Gastroesophageal sphincter (tissue), 4 donors: ENCODE data around the gene COX7B2. TPM values are rescaled to one million over a fixed set of nuclear protein-coding genes. Genes with fewer than 3 reads are reported as not detected.

Experiments
- ATAC-seq: fragments of 150-250 bp; one replicate; pipeline ENCODE4 v1.9.1; 2016; ENCODE audit warnings: mild to moderate bottlenecking, moderate library complexity
- H3K27ac ChIP-seq, 4 donors: fragments of 200-600 bp; sonication (generic) in 3 of 4; 1 replicate in 3 of 4; 2 replicates in 1 of 4; pipeline ENCODE4 v1.5.1; 2016 to 2019
- H3K27me3 ChIP-seq: fragments of 200-600 bp; sonication (generic); one replicate; pipeline ENCODE4 v1.5.1; 2019
- H3K36me3 ChIP-seq, 2 donors: fragments of 200-600 bp; sonication (generic); one replicate each; pipeline ENCODE4 v1.5.1; 2019; ENCODE audit warnings: control low read depth in 1 of 2
- H3K4me1 ChIP-seq, 3 donors: fragments of 200-600 bp; sonication (generic); 1 replicate in 2 of 3; 2 replicates in 1 of 3; pipeline ENCODE4 v1.5.1; 2016 to 2019; ENCODE audit warnings: control low read depth in 2 of 3
- H3K4me3 ChIP-seq, 2 donors: fragments of 200-600 bp; sonication (generic); one replicate each; pipeline ENCODE4 v1.5.1; 2019; ENCODE audit warnings: mild to moderate bottlenecking in 1 of 2, moderate library complexity in 1 of 2
- H3K9me3 ChIP-seq, 3 donors: fragments of 200-600 bp; sonication (generic); one replicate each; pipeline ENCODE4 v1.5.1; 2017 to 2019; ENCODE audit warnings: control low read depth in 2 of 3
- EP300 ChIP-seq: sonication (generic); formaldehyde crosslinking; IDR thresholded peaks from one replicate; pipeline ENCODE4 v1.6.1; 2017; ENCODE audit warnings: antibody characterized with exemption, mild to moderate bottlenecking
- POLR2A ChIP-seq, 2 donors: fragments of 450-650 bp; IDR thresholded peaks; one replicate each; pipeline ENCODE4 v1.6.1; 2017; ENCODE audit warnings: antibody characterized with exemption in 2 of 2, mild to moderate bottlenecking in 2 of 2, moderate library complexity in 1 of 2
- POLR2AphosphoS5 ChIP-seq: sonication (generic); formaldehyde crosslinking; IDR thresholded peaks from one replicate; pipeline ENCODE4 v1.6.1; 2017; ENCODE audit warnings: antibody characterized with exemption
- WGBS, 2 donors: methylation state at CpG; one replicate each; pipeline ENCODE4 v1.1.5; 2018; ENCODE audit warnings: low coverage in 1 of 2; 5-methylcytosine and 5-hydroxymethylcytosine counted together
- total RNA-seq, 4 donors: library from RNA; depleted of rRNA; stranded (reverse); fragments of >200 nt; gene quantifications; one replicate each; pipeline ENCODE4 v1.1.0, GENCODE V29; 2016
- TF ChIP-seq, protein P1 (sequence below), 4 experiments: fragments of 200-600 bp in 2 of 4; fragments of 450-650 bp in 2 of 4; sonication (generic) in 1 of 4; IDR thresholded peaks; one replicate each; pipeline ENCODE4 v1.5.1; 2017 to 2019; ENCODE audit warnings: antibody characterized with exemption in 4 of 4, mild to moderate bottlenecking in 2 of 4, moderate library complexity in 2 of 4

Gene COX7B2
- total RNA-seq, 4 donors from 2014 or later, result not detected

DNA sequence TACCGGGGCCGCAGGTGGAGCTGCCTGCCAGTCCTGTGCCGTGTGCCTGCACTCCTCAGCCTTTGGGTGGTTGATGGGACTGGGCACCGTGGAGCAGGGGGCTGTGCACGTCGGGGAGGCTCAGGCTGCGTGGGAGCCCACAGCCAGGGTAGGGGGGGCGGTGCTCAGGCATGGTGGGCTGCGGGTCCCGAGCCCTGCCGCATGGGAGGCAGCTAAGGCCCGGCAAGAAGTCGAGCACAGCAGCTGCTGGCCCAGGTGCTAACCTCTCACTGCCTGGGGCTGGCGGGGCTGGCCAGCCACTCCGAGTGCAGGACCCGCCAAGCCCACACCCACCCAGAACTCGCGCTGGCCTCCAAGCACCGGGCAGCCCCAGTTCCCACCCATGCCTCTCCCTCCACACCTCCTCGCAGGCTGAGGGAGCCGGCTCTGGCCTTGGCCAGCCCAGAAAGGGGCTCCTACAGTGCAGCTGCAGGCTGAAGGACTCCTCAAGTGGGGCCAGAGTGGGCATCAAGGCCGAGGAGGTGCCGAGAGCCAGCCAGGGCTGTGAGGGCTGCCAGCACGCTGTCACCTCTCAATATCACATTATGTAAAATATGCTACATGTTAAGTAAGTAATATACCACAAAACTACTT is 104.1 kb downstream of the COX7B2 start:
- Histone ChIP-seq H3K27me3 (no peaks in the 10 kb centered on the region), H3K4me3 (no peak overlapping the region), H3K27ac (no peak overlapping the region), H3K4me1 (no peaks in the 10 kb centered on the region), H3K36me3 (no peaks in the 10 kb centered on the region), H3K9me3 (no peaks in the 10 kb centered on the region)
- WGBS, 2 donors, result 80 to 100% methylated on average over 1 of the region's 24 CpGs
- ATAC-seq, result no peak
- TF ChIP-seq EP300 (no peak), POLR2A (IDR thresholded peaks at IDR 0.05) (no peak), POLR2AphosphoS5 (no peak)
- TF ChIP-seq, protein P1, sequence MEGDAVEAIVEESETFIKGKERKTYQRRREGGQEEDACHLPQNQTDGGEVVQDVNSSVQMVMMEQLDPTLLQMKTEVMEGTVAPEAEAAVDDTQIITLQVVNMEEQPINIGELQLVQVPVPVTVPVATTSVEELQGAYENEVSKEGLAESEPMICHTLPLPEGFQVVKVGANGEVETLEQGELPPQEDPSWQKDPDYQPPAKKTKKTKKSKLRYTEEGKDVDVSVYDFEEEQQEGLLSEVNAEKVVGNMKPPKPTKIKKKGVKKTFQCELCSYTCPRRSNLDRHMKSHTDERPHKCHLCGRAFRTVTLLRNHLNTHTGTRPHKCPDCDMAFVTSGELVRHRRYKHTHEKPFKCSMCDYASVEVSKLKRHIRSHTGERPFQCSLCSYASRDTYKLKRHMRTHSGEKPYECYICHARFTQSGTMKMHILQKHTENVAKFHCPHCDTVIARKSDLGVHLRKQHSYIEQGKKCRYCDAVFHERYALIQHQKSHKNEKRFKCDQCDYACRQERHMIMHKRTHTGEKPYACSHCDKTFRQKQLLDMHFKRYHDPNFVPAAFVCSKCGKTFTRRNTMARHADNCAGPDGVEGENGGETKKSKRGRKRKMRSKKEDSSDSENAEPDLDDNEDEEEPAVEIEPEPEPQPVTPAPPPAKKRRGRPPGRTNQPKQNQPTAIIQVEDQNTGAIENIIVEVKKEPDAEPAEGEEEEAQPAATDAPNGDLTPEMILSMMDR (IDR thresholded peaks at IDR 0.05), result no peak

DNA sequence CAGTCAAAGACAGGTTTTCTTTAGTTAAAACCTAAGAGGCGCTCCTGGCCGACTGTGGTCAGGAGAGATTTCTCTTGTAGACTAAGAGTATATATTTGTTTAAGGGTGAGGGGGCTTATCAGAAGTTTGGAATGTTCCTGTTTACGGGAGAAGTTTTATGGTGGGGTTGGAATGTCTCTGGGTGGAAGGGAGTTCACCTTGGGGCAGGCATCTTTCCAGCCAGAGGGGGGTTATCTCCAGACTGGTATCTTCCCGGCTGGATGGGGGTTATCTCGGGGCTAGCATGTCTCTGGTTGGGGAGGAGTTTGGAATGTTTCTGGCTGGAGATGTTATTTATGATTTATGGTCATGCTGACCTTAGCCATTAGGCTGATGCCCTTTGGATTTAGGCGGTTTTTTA is 116.0 kb downstream of the COX7B2 start:
- Histone ChIP-seq H3K36me3 (no peaks in the 10 kb centered on the region), H3K4me1 (no peaks in the 10 kb centered on the region), H3K27ac (no peak overlapping the region), H3K9me3 (peaks cover 0 to 5% (median 0%) of the 10 kb centered on the region in 3 donors), H3K27me3 (no peaks in the 10 kb centered on the region), H3K4me3 (no peak overlapping the region)
- WGBS, 2 donors, result 40 to 59% methylated on average over 3 to 6 of the region's 6 CpGs
- TF ChIP-seq POLR2A (IDR thresholded peaks at IDR 0.05) (no peak), POLR2AphosphoS5 (no peak)
- ATAC-seq, result no peak

DNA sequence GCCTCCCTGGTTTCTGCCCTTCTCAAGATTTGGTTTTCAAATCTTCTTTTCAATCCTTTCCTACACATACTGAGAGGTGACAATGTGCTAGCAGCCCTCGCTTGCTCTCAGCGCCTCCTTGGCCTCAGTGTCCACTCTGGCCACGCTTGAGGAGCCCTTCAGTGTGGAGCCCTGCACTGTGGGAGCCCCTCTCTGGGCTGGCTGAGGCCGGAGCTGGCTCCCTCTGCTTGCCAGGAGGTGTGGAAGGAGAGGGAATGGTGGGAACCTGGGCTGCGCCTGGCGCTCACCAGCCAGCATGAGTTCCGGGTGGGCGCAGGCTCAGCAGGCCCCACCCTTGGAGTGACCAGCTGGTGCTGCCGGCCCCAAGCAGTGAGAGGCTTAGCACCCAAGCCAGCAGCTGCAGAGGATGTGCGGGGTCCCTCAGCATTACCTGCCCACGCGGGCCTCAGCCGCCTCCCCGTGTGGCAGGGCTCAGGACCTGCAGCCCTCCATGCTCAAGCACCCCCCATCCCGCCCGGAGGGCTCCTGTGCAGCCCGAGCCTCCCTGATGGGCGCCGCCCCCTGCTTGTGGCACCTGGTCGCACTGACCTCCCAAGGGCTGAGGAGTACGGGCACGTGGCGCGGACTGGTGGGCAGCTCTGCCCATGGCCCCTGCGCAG is 127.5 kb downstream of the COX7B2 start:
- Histone ChIP-seq H3K27ac (no peak overlapping the region), H3K36me3 (no peaks in the 10 kb centered on the region), H3K4me3 (no peak overlapping the region), H3K27me3 (no peaks in the 10 kb centered on the region), H3K9me3 (peaks cover 0 to 10% (median 0%) of the 10 kb centered on the region in 3 donors), H3K4me1 (no peaks in the 10 kb centered on the region)
- 100% methylated on average over 1 of the region's 25 CpGs; no CpG with 5 or more reads in 1 of the 2 donors for WGBS, 2 donors
- no peak for ATAC-seq
- no peak for TF ChIP-seq EP300
- TF ChIP-seq, protein P1 (IDR thresholded peaks at IDR 0.05), result no peak
- no peak for TF ChIP-seq POLR2A (IDR thresholded peaks at IDR 0.05)
- TF ChIP-seq POLR2AphosphoS5, result no peak

DNA sequence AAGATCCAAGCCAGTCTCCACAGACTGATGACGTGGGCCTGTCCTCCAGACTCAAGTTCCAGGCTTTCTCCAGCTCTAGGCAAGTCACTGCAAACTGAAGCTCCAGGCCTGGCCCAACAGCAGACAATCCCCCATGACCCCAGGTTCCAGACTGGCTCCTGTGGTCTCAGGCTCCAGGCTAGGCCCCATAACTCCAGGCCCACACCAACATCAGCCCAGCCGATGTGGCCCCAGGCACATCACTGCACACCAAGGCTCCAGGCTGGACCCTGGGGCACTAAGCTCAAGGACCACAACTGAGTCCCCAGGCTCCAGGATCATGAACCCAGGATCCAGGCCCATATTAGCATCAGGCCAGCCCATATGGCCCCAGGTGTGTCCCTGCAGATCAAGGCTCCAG is 143.6 kb downstream of the COX7B2 start:
- H3K4me3 ChIP-seq, result no peak overlapping the region
- no peaks in the 10 kb centered on the region for H3K27me3 ChIP-seq
- no peak overlapping the region for H3K27ac ChIP-seq
- no peaks in the 10 kb centered on the region for H3K36me3 ChIP-seq
- no peaks in the 10 kb centered on the region for H3K4me1 ChIP-seq
- peaks cover 0 to 4% (median 0%) of the 10 kb centered on the region in 3 donors for H3K9me3 ChIP-seq
- ATAC-seq, result no peak
- 100% methylated on average over 1 of the region's 2 CpGs; no CpG with 5 or more reads in 1 of the 2 donors for WGBS, 2 donors
- TF ChIP-seq POLR2A (IDR thresholded peaks at IDR 0.05) (no peak), EP300 (no peak), POLR2AphosphoS5 (no peak)
- TF ChIP-seq, protein P1 (IDR thresholded peaks at IDR 0.05), result no peak

DNA sequence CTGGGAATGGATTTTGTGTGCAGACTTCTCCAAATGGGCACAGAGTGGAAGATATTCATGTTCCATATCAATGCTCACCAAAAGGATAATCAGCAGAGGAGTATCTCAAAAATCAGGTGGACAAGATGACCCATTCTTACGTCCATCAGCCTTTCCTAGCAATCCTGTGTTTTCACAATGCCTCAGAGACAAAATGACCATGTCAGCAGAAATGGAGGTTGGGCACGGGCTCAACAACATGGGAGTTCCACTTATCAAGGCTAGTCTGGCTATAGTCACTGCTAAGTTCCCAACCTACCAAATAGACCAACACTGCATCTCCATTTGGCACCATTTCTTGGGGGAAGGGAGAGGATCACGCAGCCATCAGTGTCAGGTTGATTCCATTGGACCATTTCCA is 179.0 kb downstream of the COX7B2 start:
- ATAC-seq, result no peak
- H3K4me3 ChIP-seq, result no peak overlapping the region
- H3K36me3 ChIP-seq, result no peaks in the 10 kb centered on the region
- no peaks in the 10 kb centered on the region for H3K4me1 ChIP-seq
- H3K27ac ChIP-seq, result no peak overlapping the region
- no peaks in the 10 kb centered on the region for H3K9me3 ChIP-seq
- WGBS, 2 donors, result 91 to 95% methylated on average over 2 to 3 of the region's 3 CpGs
- H3K27me3 ChIP-seq, result peaks cover 10% of the 10 kb centered on the region
- TF ChIP-seq, protein P1 (IDR thresholded peaks at IDR 0.05), result no peak
- TF ChIP-seq POLR2AphosphoS5 (no peak), POLR2A (IDR thresholded peaks at IDR 0.05) (no peak), EP300 (no peak)
